Parathyroid adenoma (tissue), 2 donors: ENCODE measurements around the gene ECSCR.
"Not testable (repeated sequence)": the region's sequence is repeated elsewhere in the genome, so short reads cannot be mapped to it uniquely, and the experiment has no call there.

Experiments used
- H2AFZ ChIP-seq: fragments of 300-600 bp; sonication (generic); one replicate; pipeline ENCODE4 v1.7.0; 2017; ENCODE audit warnings: antibody characterized with exemption, mild to moderate bottlenecking
- H3K27ac ChIP-seq: fragments of 300-600 bp; sonication (generic); one replicate; pipeline ENCODE4 v1.7.0; 2017
- H3K27me3 ChIP-seq: fragments of 300-600 bp; sonication (generic); one replicate; pipeline ENCODE4 v1.7.0; 2017; ENCODE audit warnings: low read length; ENCODE audit not compliant: control insufficient read depth, insufficient read depth
- H3K36me3 ChIP-seq: fragments of 300-600 bp; sonication (generic); one replicate; pipeline ENCODE4 v1.7.0; 2017; ENCODE audit warnings: low read length; ENCODE audit not compliant: control insufficient read depth, insufficient read depth
- H3K4me1 ChIP-seq: fragments of 300-600 bp; sonication (generic); one replicate; pipeline ENCODE4 v1.7.0; 2017; ENCODE audit warnings: control low read depth
- H3K4me2 ChIP-seq: fragments of 300-600 bp; sonication (generic); one replicate; pipeline ENCODE4 v1.7.0; 2017; ENCODE audit warnings: low read length
- H3K4me3 ChIP-seq: fragments of 300-600 bp; sonication (generic); one replicate; pipeline ENCODE4 v1.7.0; 2017; ENCODE audit warnings: low read depth, low read length
- H3K79me2 ChIP-seq: fragments of 300-600 bp; sonication (generic); one replicate; pipeline ENCODE4 v1.7.0; 2017; ENCODE audit warnings: control low read depth
- H3K9ac ChIP-seq: fragments of 300-600 bp; sonication (generic); one replicate; pipeline ENCODE4 v1.7.0; 2017; ENCODE audit warnings: mild to moderate bottlenecking
- H3K9me3 ChIP-seq: fragments of 300-600 bp; sonication (generic); one replicate; pipeline ENCODE4 v1.7.0; 2017; ENCODE audit warnings: low read length; ENCODE audit not compliant: control insufficient read depth
- TF ChIP-seq, protein P1 (sequence below): fragments of 300-600 bp; sonication (generic); IDR thresholded peaks from one replicate; pipeline ENCODE4 v1.7.0; 2017; ENCODE audit warnings: antibody characterized with exemption, mild to moderate bottlenecking
- donor health status: primary hyperparathyroidism.

Gene ECSCR

DNA sequence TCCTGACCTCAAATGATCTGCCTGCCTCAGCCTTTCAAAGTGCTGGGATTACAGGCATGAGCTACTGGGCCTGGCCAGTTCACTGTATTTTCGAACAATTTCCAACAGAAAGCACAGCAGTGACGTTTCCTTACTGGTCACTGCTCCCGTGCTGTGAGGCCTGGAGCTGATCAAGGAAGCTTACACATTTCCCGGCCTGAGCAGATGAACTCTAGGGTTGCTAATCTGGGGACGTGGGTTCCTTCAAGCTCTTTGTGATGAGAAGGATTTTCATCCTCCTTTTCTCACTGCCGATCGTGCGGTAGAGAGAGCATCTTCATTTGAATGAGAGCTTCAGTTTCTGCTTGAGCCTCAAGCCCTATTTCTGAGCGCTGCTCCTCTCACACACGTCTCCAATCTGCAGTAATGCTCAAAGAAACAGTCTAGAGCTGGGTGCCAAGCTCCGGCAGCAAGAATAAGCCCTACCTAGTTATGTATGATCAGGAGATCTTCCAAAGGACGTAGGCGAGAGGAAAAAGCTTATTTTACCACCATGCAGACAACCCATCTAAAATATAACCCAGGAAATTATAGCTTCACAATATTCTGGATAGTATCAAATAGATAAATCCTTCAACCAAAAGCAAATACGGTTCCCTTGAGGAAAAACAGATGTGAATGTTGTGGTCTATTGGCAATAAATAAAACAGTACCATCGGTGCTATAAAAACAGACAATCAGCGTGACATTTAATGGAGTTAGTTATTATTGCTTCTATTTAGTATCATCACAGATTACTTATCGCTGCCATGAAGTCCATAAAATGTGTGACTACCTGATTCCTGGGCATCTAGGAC lies 51.3 kb downstream of the ECSCR start:
- H3K4me1 ChIP-seq: peaks cover 3% of the 10 kb centered on the region
- H3K36me3 ChIP-seq: no peaks in the 10 kb centered on the region
- H3K4me3 ChIP-seq: no peak overlapping the region
- H3K27ac ChIP-seq: no peak overlapping the region
- H3K9ac ChIP-seq: no peak overlapping the region
- no peak overlapping the region for H3K4me2 ChIP-seq
- H2AFZ ChIP-seq: no peak overlapping the region
- no peaks in the 10 kb centered on the region for H3K27me3 ChIP-seq
- TF ChIP-seq, protein P1, sequence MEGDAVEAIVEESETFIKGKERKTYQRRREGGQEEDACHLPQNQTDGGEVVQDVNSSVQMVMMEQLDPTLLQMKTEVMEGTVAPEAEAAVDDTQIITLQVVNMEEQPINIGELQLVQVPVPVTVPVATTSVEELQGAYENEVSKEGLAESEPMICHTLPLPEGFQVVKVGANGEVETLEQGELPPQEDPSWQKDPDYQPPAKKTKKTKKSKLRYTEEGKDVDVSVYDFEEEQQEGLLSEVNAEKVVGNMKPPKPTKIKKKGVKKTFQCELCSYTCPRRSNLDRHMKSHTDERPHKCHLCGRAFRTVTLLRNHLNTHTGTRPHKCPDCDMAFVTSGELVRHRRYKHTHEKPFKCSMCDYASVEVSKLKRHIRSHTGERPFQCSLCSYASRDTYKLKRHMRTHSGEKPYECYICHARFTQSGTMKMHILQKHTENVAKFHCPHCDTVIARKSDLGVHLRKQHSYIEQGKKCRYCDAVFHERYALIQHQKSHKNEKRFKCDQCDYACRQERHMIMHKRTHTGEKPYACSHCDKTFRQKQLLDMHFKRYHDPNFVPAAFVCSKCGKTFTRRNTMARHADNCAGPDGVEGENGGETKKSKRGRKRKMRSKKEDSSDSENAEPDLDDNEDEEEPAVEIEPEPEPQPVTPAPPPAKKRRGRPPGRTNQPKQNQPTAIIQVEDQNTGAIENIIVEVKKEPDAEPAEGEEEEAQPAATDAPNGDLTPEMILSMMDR: no peak
- no peaks in the 10 kb centered on the region for H3K9me3 ChIP-seq
- H3K79me2 ChIP-seq: no peaks in the 10 kb centered on the region

DNA sequence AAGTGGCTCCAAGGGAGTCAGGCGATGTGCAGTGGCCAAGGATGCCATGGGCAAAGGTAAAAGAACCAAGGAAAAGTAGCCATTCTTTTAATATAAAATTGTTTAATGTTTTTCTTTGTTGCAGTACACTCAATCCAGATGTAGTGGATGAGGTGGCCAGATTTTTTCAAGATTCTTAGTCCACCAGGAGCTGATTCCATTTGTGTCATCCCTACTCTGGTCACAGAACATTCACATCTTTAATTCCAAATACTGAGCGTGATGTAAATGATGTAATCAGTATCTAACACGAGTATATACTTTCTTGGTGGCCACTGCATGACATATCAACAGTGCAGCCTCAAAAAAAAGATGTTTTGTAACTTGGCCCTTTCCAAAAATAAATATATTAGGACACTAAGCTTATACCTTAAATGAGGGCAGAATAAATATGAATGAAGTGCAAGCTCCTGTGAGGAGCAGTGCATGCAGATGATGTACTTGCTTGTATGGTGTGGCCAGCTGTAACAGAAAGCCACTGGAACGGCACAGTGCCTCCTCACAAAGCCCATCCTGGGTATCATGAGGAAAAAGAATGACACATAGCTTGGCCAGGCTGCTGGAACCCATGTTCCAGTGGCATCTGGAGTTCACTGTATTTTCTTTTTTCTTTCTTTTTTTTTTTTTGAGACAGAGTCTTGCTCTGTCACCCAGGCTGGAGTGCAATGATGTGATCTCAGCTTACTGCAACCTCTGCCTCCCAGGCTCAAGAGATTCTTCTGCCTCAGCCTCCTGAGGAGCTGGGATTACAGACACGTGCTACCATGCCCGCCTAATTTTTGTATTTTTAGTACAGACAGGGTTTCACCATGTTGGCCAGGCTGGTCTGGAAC lies 52.2 kb downstream of the ECSCR start:
- TF ChIP-seq, protein P1: no peak
- Histone ChIP-seq H3K27ac (no peak overlapping the region), H3K9ac (no peak overlapping the region)

DNA sequence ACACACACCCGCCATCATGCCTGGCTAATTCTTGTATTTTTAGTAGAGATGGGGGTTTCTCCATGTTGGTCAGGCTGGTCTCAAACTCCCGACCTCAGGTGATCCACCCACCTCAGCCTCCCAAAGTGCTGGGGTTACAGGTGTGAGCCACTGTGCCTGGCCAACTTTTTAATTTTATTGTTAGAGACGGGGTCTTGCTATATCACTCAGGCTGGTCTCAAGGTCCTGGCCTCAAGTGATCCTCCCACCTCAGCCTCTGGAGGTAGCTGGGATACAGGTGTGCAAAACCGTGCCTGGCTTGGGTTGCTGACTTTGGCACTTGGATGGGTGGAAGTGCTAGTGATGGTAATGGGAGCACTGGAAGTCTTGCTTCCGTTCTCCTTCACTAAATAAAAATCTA lies 53.4 kb downstream of the ECSCR start:
- not testable (repeated sequence) for H3K9ac ChIP-seq, H3K36me3 ChIP-seq, H3K9me3 ChIP-seq, H3K4me1 ChIP-seq, H2AFZ ChIP-seq, H3K79me2 ChIP-seq, H3K4me2 ChIP-seq, H3K27ac ChIP-seq, H3K4me3 ChIP-seq, H3K27me3 ChIP-seq

More for the DNA sequence above, 52.2 kb downstream of the ECSCR start:
- Histone ChIP-seq H3K4me2 (no peak overlapping the region), H2AFZ (no peak overlapping the region), H3K27me3 (no peaks in the 10 kb centered on the region), H3K36me3 (no peaks in the 10 kb centered on the region), H3K4me3 (no peak overlapping the region), H3K79me2 (no peaks in the 10 kb centered on the region), H3K4me1 (peaks cover 3% of the 10 kb centered on the region), H3K9me3 (no peaks in the 10 kb centered on the region)

DNA sequence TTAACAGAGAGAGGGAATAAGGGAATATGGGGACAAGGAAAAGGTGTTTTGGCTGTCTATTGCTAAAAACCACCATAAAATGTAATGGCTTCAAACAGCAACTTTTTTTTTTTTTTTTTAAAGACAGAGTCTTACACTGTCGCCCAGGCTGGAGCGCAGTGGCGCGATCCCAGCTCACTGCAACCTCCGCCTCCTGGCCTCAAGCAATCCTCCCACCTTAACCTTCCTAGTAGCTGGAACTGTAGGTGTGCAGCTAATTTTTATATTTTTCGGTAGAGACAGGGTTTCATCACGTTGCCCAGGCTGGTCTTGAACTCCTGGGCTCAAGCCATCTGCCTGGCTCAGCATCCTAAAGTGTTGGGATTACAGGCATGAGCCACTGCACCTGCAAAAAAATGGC lies 54.4 kb downstream of the ECSCR start:
- no peak overlapping the region for H3K4me3 ChIP-seq
- H3K4me1 ChIP-seq: peaks cover 9% of the 10 kb centered on the region
- no peaks in the 10 kb centered on the region for H3K36me3 ChIP-seq
- no peak overlapping the region for H3K9ac ChIP-seq
- H3K27ac ChIP-seq: no peak overlapping the region
- H3K9me3 ChIP-seq: no peaks in the 10 kb centered on the region
- H3K4me2 ChIP-seq: no peak overlapping the region
- no peaks in the 10 kb centered on the region for H3K79me2 ChIP-seq
- H2AFZ ChIP-seq: no peak overlapping the region
- TF ChIP-seq, protein P1: no peak
- no peaks in the 10 kb centered on the region for H3K27me3 ChIP-seq

DNA sequence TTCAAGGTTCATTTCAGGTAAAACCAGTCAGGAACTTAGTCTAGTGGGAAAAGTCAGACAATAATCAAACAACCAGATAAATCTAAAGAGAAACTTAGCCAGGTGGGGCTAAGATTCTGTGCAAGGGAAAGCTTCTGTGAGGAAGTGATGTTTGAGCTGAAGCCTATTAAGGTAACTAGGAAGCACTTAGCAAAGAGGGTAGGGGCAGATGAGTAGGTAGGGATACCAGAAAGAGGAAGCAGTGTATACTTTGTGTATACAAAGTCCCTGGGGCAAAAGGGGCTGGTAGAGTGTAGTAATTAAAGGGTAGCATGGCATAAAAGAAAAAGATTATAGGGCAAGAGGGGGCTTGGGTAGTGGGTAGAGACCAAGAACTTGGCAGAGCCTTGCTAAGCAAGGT lies 55.0 kb downstream of the ECSCR start:
- no peak overlapping the region for H2AFZ ChIP-seq
- H3K9ac ChIP-seq: no peak overlapping the region
- H3K27ac ChIP-seq: no peak overlapping the region
- peaks cover 15% of the 10 kb centered on the region for H3K4me1 ChIP-seq
- H3K4me3 ChIP-seq: no peak overlapping the region
- H3K4me2 ChIP-seq: no peak overlapping the region
- H3K79me2 ChIP-seq: no peaks in the 10 kb centered on the region
- no peaks in the 10 kb centered on the region for H3K27me3 ChIP-seq
- TF ChIP-seq, protein P1: no peak
- no peaks in the 10 kb centered on the region for H3K36me3 ChIP-seq
- no peaks in the 10 kb centered on the region for H3K9me3 ChIP-seq
